Measurements from ENCODE around the gene KCNG4.

The KCNG4 gene

GRCh38 chr16:84281074-84281473, 41.3 kb upstream of the KCNG4 start:
- no peak for TF ChIP-seq CTCF (IDR thresholded peaks at IDR 0.05; ENCODE audit: control extremely low read depth, extremely low read depth, low read depth, missing control alignments)
- ChIA-PET CTCF (interaction anchor here (2.9 kb wide), 1 partner anchor 225 kb away, joined by 9 read pairs; no protein-coding TSS in a partner anchor), POLR2A (no interaction called here)
- DNase-seq (ENCODE audit: extremely low spot score): no peak

- DNase-seq (ENCODE audit: extremely low spot score): no peak
- no peak for TF ChIP-seq CTCF (IDR thresholded peaks at IDR 0.05; ENCODE audit: control extremely low read depth, extremely low read depth, low read depth, missing control alignments)
- CTCF ChIA-PET: interaction anchor here (0.7 to 2.9 kb wide), 4 partner anchors 9 to 226 kb away, joined by 3 to 9 read pairs (median 4); no protein-coding TSS in a partner anchor
- POLR2A ChIA-PET: no interaction called here
Observed at GRCh38 chr16:84279881-84280280, 40.1 kb upstream of the KCNG4 start.

- no peak for DNase-seq (ENCODE audit: extremely low spot score)
- ChIA-PET POLR2A (no interaction called here), CTCF (interaction anchor here (1.7 to 2.9 kb wide), 2 partner anchors 208 to 227 kb away, joined by 4 to 9 read pairs; no protein-coding TSS in a partner anchor)
- no peak for TF ChIP-seq CTCF (IDR thresholded peaks at IDR 0.05; ENCODE audit: control extremely low read depth, extremely low read depth, low read depth, missing control alignments)
Observed at GRCh38 chr16:84278968-84279367, 39.2 kb upstream of the KCNG4 start.

GRCh38 chr16:84278333-84278732, 38.5 kb upstream of the KCNG4 start:
- CTCF ChIA-PET: interaction anchor here (1.4 to 3.5 kb wide), 8 partner anchors 12 to 693 kb away, joined by 3 to 31 read pairs (median 10); no protein-coding TSS in a partner anchor
- POLR2A ChIA-PET: no interaction called here
- DNase-seq (ENCODE audit: extremely low spot score): no peak
- no peak for TF ChIP-seq CTCF (IDR thresholded peaks at IDR 0.05; ENCODE audit: control extremely low read depth, extremely low read depth, low read depth, missing control alignments)

GRCh38 chr16:84277244-84277823, 37.5 kb upstream of the KCNG4 start:
- TF ChIP-seq CTCF (IDR thresholded peaks at IDR 0.05; ENCODE audit: control extremely low read depth, extremely low read depth, low read depth, missing control alignments): peak; percentile 90
- ChIA-PET POLR2A (no interaction called here), CTCF (interaction anchor here (0.6 to 3.5 kb wide), 35 partner anchors 10 to 694 kb away, joined by 3 to 31 read pairs (median 4); partner anchors contain the start of gene WFDC1)
- DNase-seq (ENCODE audit: extremely low spot score): peak; percentile 72

GRCh38 chr16:84275585-84276151, 35.9 kb upstream of the KCNG4 start:
- TF ChIP-seq CTCF (IDR thresholded peaks at IDR 0.05; ENCODE audit: control extremely low read depth, extremely low read depth, low read depth, missing control alignments): no peak
- ChIA-PET CTCF (interaction anchor here (1.2 to 3.5 kb wide), 6 partner anchors 9 to 231 kb away, joined by 3 to 31 read pairs (median 8); no protein-coding TSS in a partner anchor), POLR2A (no interaction called here)
- DNase-seq (ENCODE audit: extremely low spot score): no peak
